22Rv1 (cell line): Measurements from ENCODE around the gene DIPK1B.

Experiments used
- H3K27ac ChIP-seq: fragments of 450-650 bp; 2 replicates; pipeline ENCODE4 v1.5.1; 2017
- ZFX ChIP-seq: fragments of 450-650 bp; IDR thresholded peaks from 2 replicates; pipeline ENCODE4 v1.6.1; 2017; ENCODE audit warnings: antibody characterized with exemption, borderline replicate concordance
- TF ChIP-seq, protein P1 (sequence below): fragments of 450-650 bp; IDR thresholded peaks from 2 replicates; pipeline ENCODE4 v1.5.1; 2017; ENCODE audit warnings: mild to moderate bottlenecking

The DIPK1B gene

DNA sequence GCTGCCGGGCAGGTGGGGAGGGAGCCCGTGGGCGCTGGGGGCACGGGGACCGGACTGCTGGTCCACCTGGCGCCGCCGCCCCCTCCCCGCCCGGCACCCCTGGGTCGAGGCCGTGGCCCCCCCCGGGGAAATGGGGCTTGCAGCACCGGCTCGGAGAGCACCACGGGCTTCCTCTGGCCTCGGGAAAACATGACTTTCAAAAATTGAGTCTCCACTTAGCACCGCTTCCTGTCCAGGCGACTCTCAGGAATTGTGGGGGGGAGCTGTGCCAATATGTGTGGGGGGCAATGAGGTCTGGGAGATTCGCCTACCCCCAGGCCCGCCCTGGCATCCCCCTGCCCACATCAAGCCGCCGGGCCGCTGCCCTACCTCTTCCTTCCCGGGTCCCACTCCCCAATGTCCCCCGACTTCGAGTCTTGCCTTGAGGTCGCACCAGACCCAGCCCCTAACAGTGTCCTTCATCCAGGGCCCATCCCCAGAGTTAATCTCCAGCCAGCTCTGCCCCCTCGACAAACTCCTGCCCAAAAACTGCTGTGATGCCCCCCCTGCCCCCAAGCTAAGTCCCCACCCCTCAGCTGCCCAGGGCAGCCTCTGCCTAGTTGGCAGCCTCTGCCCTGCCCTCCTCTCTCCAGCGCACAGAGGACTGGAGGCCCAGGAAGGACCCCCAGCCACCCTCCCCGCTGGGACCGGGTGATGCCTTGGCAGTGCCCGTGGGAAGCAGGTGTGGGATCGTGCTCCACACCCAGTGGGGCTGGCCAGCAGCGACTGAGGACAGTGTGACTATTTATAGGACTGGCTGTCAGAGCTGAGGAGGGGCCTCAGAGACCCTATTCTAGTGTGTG lies 45.8 kb upstream of the DIPK1B start:
- no peak overlapping the region for H3K27ac ChIP-seq
- TF ChIP-seq, protein P1, sequence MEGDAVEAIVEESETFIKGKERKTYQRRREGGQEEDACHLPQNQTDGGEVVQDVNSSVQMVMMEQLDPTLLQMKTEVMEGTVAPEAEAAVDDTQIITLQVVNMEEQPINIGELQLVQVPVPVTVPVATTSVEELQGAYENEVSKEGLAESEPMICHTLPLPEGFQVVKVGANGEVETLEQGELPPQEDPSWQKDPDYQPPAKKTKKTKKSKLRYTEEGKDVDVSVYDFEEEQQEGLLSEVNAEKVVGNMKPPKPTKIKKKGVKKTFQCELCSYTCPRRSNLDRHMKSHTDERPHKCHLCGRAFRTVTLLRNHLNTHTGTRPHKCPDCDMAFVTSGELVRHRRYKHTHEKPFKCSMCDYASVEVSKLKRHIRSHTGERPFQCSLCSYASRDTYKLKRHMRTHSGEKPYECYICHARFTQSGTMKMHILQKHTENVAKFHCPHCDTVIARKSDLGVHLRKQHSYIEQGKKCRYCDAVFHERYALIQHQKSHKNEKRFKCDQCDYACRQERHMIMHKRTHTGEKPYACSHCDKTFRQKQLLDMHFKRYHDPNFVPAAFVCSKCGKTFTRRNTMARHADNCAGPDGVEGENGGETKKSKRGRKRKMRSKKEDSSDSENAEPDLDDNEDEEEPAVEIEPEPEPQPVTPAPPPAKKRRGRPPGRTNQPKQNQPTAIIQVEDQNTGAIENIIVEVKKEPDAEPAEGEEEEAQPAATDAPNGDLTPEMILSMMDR = no peak
- TF ChIP-seq ZFX = no peak

DNA sequence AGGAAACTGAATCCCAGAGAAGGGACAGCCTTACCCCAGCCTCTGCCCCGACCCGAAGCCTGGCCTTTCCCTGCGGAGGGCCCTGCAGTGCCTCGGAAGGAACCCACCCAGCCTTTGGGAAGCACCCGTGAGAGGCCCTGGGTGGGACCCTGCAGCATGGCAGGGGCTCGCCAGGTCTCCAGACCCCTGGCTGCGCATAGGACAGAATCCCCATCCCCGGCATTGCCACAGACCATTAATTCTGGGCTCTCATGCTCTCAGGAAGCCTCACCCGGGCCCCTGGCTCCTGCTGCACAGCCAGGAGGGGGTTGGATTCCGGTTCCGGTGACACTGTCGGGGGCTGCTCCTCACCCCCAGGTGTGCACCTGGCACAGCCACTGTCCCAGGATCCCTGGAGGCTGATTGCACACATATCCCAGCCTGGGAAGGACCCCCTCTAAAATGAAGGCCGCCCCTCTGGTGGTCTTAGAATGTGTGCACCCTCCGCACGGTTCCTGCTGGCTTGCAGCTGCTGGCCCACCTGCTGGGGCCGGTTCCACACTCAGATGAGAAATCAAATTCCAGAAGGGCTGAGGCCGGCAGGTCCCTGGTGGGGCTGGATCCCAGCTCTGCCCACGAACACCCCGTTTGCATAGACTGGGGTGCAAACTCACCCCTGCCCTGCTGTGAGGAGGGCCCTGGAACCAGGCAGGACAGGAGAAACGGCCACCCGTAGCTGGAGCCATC lies 45.0 kb upstream of the DIPK1B start:
- TF ChIP-seq ZFX = no peak
- TF ChIP-seq, protein P1 = no peak
- no peak overlapping the region for H3K27ac ChIP-seq

DNA sequence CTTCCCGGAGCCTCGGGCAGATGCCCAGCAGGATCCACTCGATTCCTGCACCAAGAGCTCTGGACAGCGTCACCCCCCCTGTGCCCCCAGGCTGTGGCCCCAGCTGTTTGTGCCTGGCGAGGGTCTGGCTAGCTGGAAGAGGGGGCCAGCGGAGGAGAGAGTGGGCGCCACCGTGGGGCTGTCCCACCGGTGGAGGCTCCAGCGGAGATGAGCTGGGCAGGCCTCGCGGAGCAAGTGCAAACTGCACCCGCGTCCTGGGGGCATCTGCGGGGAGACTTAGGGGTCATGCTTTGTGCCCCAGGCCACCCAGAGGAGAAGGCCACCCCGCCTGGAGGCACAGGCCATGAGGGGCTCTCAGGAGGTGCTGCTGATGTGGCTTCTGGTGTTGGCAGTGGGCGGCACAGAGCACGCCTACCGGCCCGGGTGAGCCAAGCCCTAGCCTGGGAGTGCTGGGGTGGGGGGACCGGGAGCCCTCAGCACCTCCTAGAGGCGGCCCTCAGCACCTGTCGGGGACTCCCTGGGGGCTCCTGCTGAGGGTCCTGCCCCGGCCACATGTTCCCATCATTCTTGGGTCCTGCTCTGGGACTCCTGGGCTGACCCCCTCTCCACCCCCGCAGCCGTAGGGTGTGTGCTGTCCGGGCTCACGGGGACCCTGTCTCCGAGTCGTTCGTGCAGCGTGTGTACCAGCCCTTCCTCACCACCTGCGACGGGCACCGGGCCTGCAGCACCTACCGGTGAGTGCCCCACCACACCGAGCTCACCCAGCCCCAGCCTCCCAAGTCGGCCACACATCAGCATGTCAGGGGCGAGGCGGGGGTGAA lies 44.2 kb upstream of the DIPK1B start:
- no peak overlapping the region for H3K27ac ChIP-seq
- TF ChIP-seq, protein P1 = no peak
- TF ChIP-seq ZFX = no peak

DNA sequence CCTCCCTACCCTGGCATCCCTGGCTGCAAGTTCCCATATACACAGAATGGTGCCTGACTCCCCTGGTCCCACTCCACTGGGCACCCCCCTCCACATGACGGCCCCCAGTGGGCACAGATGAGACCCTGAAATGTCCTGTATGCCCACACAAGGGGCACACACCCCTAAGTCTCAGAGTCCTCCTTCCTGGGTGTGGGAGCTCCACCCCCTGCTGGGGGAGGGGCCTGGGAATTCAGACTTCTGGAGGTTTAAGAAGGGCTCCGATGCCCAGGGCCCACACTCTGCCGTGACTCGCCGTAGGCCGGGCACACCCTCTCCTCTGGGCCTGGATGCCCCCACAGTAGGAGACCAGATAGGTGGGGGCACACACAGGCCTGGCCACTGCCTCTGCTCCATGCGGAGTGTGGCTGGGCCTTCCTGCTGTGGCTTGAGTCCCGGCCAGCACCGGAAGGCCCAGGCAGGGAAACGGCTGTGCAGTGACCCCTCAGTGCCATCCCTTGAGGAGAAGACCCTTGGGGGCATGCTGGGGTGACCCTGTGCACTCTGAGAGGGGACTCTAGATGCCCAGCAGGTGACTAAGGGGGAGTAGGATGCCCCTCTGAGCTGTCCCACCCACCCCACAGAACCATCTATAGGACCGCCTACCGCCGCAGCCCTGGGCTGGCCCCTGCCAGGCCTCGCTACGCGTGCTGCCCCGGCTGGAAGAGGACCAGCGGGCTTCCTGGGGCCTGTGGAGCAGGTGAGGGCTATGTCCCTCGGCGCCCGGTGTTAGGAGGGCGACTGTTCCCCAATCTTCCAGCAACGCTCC lies 43.2 kb upstream of the DIPK1B start:
- TF ChIP-seq, protein P1 = no peak
- no peak for TF ChIP-seq ZFX
- H3K27ac ChIP-seq = no peak overlapping the region

DNA sequence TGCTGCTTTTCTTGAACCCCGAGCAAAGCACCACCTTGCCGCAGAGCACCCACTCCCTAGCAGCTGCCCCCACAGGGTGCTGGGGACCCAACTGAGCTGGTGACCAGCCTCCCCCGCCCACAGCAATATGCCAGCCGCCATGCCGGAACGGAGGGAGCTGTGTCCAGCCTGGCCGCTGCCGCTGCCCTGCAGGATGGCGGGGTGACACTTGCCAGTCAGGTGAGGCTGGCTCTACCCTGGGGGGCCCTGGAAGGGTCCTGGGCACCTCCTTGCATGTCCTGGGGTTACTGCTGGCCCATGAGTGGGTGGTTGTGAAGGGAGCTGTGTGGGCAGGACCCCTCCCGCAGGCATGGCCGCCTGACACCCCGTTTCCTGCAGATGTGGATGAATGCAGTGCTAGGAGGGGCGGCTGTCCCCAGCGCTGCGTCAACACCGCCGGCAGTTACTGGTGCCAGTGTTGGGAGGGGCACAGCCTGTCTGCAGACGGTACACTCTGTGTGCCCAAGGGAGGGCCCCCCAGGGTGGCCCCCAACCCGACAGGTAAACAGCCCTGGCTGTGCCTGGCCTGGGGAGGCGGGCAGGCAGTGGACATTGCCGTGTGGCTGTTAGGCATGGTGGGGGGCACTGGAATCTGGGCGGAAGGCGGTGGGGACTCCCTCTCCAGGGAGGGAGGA lies 42.4 kb upstream of the DIPK1B start:
- H3K27ac ChIP-seq = no peak overlapping the region
- TF ChIP-seq, protein P1 = no peak
- TF ChIP-seq ZFX = no peak

DNA sequence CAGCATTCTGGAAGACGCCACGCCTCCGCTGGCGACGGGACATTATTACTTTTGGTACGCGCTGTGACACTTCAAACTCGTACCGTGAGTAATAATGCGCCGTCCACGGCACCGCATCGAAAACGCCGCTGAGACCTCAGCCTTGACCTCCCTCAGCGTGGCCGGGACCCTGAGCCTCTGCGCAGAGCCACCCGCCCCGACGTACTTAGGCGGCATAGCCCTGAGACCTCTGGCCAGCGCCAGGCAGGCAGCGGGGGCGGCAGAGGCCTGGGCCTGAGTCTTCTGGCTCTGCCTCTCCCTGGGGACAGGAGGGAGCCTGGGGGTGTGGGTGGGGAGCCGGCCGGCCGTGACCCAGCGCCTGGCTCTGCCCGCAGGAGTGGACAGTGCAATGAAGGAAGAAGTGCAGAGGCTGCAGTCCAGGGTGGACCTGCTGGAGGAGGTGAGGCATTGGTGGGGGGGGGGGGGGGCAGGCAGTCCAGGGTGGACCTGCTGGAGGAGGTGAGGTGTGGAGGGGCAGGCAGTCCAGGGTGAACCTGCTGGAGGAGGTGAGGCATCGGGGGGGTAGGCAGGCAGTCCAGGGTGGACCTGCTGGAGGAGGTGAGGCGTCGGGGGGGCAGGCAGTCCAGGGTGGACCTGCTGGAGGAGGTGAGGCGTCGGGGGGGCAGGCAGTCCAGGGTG lies 41.7 kb upstream of the DIPK1B start:
- TF ChIP-seq, protein P1 = no peak
- no peak for TF ChIP-seq ZFX
- H3K27ac ChIP-seq = no peak overlapping the region
